Adipocyte (in vitro differentiated cells): ENCODE results near the gene CES4A.
A peak's percentile ranks its signal among the peaks of the same experiment; 100 is the strongest.
"Not testable (repeated sequence)": the region's sequence is repeated elsewhere in the genome, so short reads cannot be mapped to it uniquely, and the experiment has no call there.

Source experiments
- DNase-seq: peaks from one replicate; pipeline ENCODE4 v3.0.0-alpha.2; 2015; ENCODE audit warnings: low read depth
- H3K27me3 ChIP-seq: replicated peaks from 2 replicates; pipeline ENCODE4 v1.7.0; 2013; ENCODE audit warnings: mild to moderate bottlenecking, low read length, moderate library complexity; ENCODE audit not compliant: control insufficient read depth, insufficient read depth
- H3K36me3 ChIP-seq: 2 replicates; pipeline ENCODE4 v1.7.0; 2013; ENCODE audit warnings: low read length, mild to moderate bottlenecking, moderate library complexity; ENCODE audit not compliant: control insufficient read depth, insufficient read depth, severe bottlenecking
- H3K4me1 ChIP-seq: 2 replicates; pipeline ENCODE4 v1.7.0; 2013; ENCODE audit warnings: mild to moderate bottlenecking, low read length, moderate library complexity; ENCODE audit not compliant: control insufficient read depth, insufficient read depth
- H3K4me3 ChIP-seq: 2 replicates; pipeline ENCODE4 v1.7.0; 2013; ENCODE audit warnings: mild to moderate bottlenecking, low read length, moderate library complexity
- H3K9ac ChIP-seq: 2 replicates; pipeline ENCODE4 v1.7.0; 2013; ENCODE audit warnings: mild to moderate bottlenecking, low read length, moderate library complexity
- H3K9me3 ChIP-seq: 2 replicates; pipeline ENCODE4 v1.7.0; 2013; ENCODE audit warnings: mild to moderate bottlenecking, low read length, moderate library complexity; ENCODE audit not compliant: control insufficient read depth

CES4A gene

GRCh38 chr16:66974156-66974931, 14.0 kb upstream of the CES4A start:
- H3K4me3 ChIP-seq, DNase-seq, H3K9ac ChIP-seq, H3K4me1 ChIP-seq, H3K36me3 ChIP-seq, H3K27me3 ChIP-seq, H3K9me3 ChIP-seq: not testable (repeated sequence)

GRCh38 chr16:66974932-66975246, 13.5 kb upstream of the CES4A start:
- H3K36me3 ChIP-seq, H3K4me3 ChIP-seq, H3K9ac ChIP-seq, H3K9me3 ChIP-seq, DNase-seq, H3K27me3 ChIP-seq, H3K4me1 ChIP-seq: not testable (repeated sequence)

GRCh38 chr16:66975302-66975893, 13.0 kb upstream of the CES4A start:
- no peaks in the 10 kb centered on the region for H3K9me3 ChIP-seq
- H3K9ac ChIP-seq: no peak overlapping the region
- peaks cover 6% of the 10 kb centered on the region for H3K4me1 ChIP-seq
- no peak for DNase-seq
- H3K4me3 ChIP-seq: no peak overlapping the region
- no peaks in the 10 kb centered on the region for H3K27me3 ChIP-seq
- no peaks in the 10 kb centered on the region for H3K36me3 ChIP-seq

- no peak for DNase-seq
These were observed 11.6 kb upstream of the CES4A start for GRCh38 chr16:66976746-66977145.

GRCh38 chr16:66977341-66978113, 10.9 kb upstream of the CES4A start:
- Histone ChIP-seq H3K4me1 (peaks cover 6% of the 10 kb centered on the region), H3K36me3 (no peaks in the 10 kb centered on the region)

More at GRCh38 chr16:66976746-66977145, 11.6 kb upstream of the CES4A start:
- Histone ChIP-seq H3K9ac (no peak overlapping the region), H3K36me3 (no peaks in the 10 kb centered on the region), H3K27me3 (no peaks in the 10 kb centered on the region), H3K4me1 (peaks cover 6% of the 10 kb centered on the region), H3K4me3 (no peak overlapping the region), H3K9me3 (no peaks in the 10 kb centered on the region)

GRCh38 chr16:66979011-66979717, 9.2 kb upstream of the CES4A start:
- DNase-seq: no peak

More at GRCh38 chr16:66977341-66978113, 10.9 kb upstream of the CES4A start:
- no peak overlapping the region for H3K9ac ChIP-seq
- H3K9me3 ChIP-seq: no peaks in the 10 kb centered on the region
- H3K4me3 ChIP-seq: no peak overlapping the region
- no peaks in the 10 kb centered on the region for H3K27me3 ChIP-seq
- DNase-seq: peak; percentile 92

GRCh38 chr16:66983033-66983432, 5.4 kb upstream of the CES4A start:
- no peaks in the 10 kb centered on the region for H3K27me3 ChIP-seq
- no peak overlapping the region for H3K4me3 ChIP-seq
- no peak for DNase-seq
- no peaks in the 10 kb centered on the region for H3K9me3 ChIP-seq
- H3K36me3 ChIP-seq: no peaks in the 10 kb centered on the region
- no peak overlapping the region for H3K9ac ChIP-seq
- H3K4me1 ChIP-seq: peaks cover 7% of the 10 kb centered on the region

More at GRCh38 chr16:66979011-66979717, 9.2 kb upstream of the CES4A start:
- H3K36me3 ChIP-seq: no peaks in the 10 kb centered on the region
- H3K4me3 ChIP-seq: no peak overlapping the region
- peaks cover 6% of the 10 kb centered on the region for H3K4me1 ChIP-seq
- no peaks in the 10 kb centered on the region for H3K27me3 ChIP-seq
- H3K9me3 ChIP-seq: no peaks in the 10 kb centered on the region
- H3K9ac ChIP-seq: no peak overlapping the region

GRCh38 chr16:66984892-66985311, 3.5 kb upstream of the CES4A start:
- Histone ChIP-seq H3K9me3 (no peaks in the 10 kb centered on the region), H3K27me3 (no peaks in the 10 kb centered on the region), H3K9ac (no peak overlapping the region), H3K4me1 (peaks cover 9% of the 10 kb centered on the region), H3K36me3 (no peaks in the 10 kb centered on the region), H3K4me3 (no peak overlapping the region)
- no peak for DNase-seq

GRCh38 chr16:66986559-66986958, 1.8 kb upstream of the CES4A start:
- H3K9me3 ChIP-seq: no peaks in the 10 kb centered on the region
- no peak overlapping the region for H3K4me3 ChIP-seq
- H3K9ac ChIP-seq: no peak overlapping the region
- DNase-seq: no peak
- no peaks in the 10 kb centered on the region for H3K36me3 ChIP-seq
- no peaks in the 10 kb centered on the region for H3K27me3 ChIP-seq
- peaks cover 9% of the 10 kb centered on the region for H3K4me1 ChIP-seq

GRCh38 chr16:66991545-66992077, 3.2 kb downstream of the CES4A start:
- Histone ChIP-seq H3K27me3 (peaks cover 6% of the 10 kb centered on the region), H3K4me1 (peaks cover 14% of the 10 kb centered on the region), H3K9ac (no peak overlapping the region), H3K9me3 (no peaks in the 10 kb centered on the region), H3K4me3 (no peak overlapping the region), H3K36me3 (no peaks in the 10 kb centered on the region)
- no peak for DNase-seq

- DNase-seq, H3K4me3 ChIP-seq: not testable (repeated sequence)
These were observed 5.2 kb downstream of the CES4A start for GRCh38 chr16:66993558-66993957.

More at GRCh38 chr16:66993558-66993957, 5.2 kb downstream of the CES4A start:
- not testable (repeated sequence) for H3K36me3 ChIP-seq, H3K9me3 ChIP-seq, H3K27me3 ChIP-seq, H3K9ac ChIP-seq
- peaks cover 22% of the 10 kb centered on the region for H3K4me1 ChIP-seq
